DOHH2 (cell line): ENCODE results near the gene KCNV2.

Experiments
- EZH2phosphoT487 ChIP-seq: fragments of 200-600 bp; sonication (generic); IDR thresholded peaks from 2 replicates; pipeline ENCODE4 v1.6.1; 2017; ENCODE audit warnings: borderline replicate concordance, mild to moderate bottlenecking, antibody characterized with exemption, low read length, moderate library complexity, mixed read lengths
- TF ChIP-seq, protein P1 (sequence below): fragments of 200-600 bp; sonication (generic); IDR thresholded peaks from one replicate; pipeline ENCODE4 v1.5.1; 2014; ENCODE audit warnings: antibody characterized with exemption, mild to moderate bottlenecking, low read depth, low read length; ENCODE audit not compliant: poor library complexity, severe bottlenecking

DNA sequence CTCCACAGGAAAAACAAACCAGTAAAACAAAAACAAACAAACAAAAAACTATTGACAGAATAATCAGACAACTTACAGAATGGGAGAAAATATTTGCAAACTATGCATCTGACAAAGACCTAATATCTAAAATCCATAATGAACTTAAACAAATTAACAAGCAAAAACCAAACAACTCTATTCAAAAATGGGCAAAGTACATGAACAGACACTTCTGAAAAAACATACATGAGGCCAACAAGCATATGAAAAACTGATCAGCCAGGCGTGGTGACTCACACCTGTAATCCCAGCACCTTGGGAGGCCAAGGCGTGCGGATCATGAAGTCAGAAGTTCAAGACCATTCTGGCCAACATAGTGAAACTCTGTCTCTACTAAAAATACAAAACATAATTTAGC, 60.1 kb downstream of the KCNV2 start:
- TF ChIP-seq, protein P1, sequence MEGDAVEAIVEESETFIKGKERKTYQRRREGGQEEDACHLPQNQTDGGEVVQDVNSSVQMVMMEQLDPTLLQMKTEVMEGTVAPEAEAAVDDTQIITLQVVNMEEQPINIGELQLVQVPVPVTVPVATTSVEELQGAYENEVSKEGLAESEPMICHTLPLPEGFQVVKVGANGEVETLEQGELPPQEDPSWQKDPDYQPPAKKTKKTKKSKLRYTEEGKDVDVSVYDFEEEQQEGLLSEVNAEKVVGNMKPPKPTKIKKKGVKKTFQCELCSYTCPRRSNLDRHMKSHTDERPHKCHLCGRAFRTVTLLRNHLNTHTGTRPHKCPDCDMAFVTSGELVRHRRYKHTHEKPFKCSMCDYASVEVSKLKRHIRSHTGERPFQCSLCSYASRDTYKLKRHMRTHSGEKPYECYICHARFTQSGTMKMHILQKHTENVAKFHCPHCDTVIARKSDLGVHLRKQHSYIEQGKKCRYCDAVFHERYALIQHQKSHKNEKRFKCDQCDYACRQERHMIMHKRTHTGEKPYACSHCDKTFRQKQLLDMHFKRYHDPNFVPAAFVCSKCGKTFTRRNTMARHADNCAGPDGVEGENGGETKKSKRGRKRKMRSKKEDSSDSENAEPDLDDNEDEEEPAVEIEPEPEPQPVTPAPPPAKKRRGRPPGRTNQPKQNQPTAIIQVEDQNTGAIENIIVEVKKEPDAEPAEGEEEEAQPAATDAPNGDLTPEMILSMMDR = no peak
- no peak for TF ChIP-seq EZH2phosphoT487
